HepG2 (cell line): ENCODE measurements around the gene DNAJB2. TPM values are rescaled to one million over a fixed set of nuclear protein-coding genes. Genes with fewer than 3 reads are reported as not detected.

ENCODE experiments used
- HNRNPUL1 ChIP-seq: fragments of 200-400 bp; formaldehyde crosslinking; IDR thresholded peaks from 2 replicates; pipeline ENCODE4 v1.6.1; 2017; ENCODE audit warnings: low read depth, mild to moderate bottlenecking, low read length, moderate library complexity
- IKZF1 ChIP-seq: fragments of 450-650 bp; IDR thresholded peaks from 2 replicates; pipeline ENCODE4 v1.7.1; 2016
- KAT8 ChIP-seq: IDR thresholded peaks from 2 replicates; pipeline ENCODE4 v1.6.1; 2016; ENCODE audit warnings: missing genetic modification reagents, missing compliant biosample characterization
- KDM3A ChIP-seq: IDR thresholded peaks from 2 replicates; pipeline ENCODE4 v1.6.1; 2018; ENCODE audit warnings: low read depth, missing compliant biosample characterization
- KDM5B ChIP-seq: sonication (generic); formaldehyde crosslinking; IDR thresholded peaks from 2 replicates; pipeline ENCODE4 v1.4.0; 2020; ENCODE audit warnings: missing genetic modification reagents, mild to moderate bottlenecking, borderline replicate concordance
- NR2F6 ChIP-seq, 2 experiments: IDR thresholded peaks; 2 replicates each; pipeline ENCODE4 v1.6.1; 2016; ENCODE audit warnings: antibody characterized with exemption in 1 of 2, mild to moderate bottlenecking in 1 of 2
- SALL2 ChIP-seq: sonication (generic); formaldehyde crosslinking; IDR thresholded peaks from 2 replicates; pipeline ENCODE4 v1.8.1; 2023; ENCODE audit warnings: mild to moderate bottlenecking, missing genetic modification reagents, inconsistent platforms
- SNAPC5 ChIP-seq: sonication (generic); formaldehyde crosslinking; IDR thresholded peaks from 2 replicates; pipeline ENCODE4 v1.8.1; 2023; ENCODE audit warnings: mild to moderate bottlenecking, missing genetic modification reagents, borderline replicate concordance
- SPEN ChIP-seq: sonication (generic); formaldehyde crosslinking; IDR thresholded peaks from 2 replicates; pipeline ENCODE4 v1.5.1; 2020; ENCODE audit warnings: low read depth, mild to moderate bottlenecking, missing genetic modification reagents
- YEATS2 ChIP-seq: sonication (generic); formaldehyde crosslinking; IDR thresholded peaks from 2 replicates; pipeline ENCODE4 v1.4.0; 2020; ENCODE audit warnings: missing genetic modification reagents, borderline replicate concordance
- ZHX2 ChIP-seq, 2 experiments: sonication (generic) in 1 of 2; formaldehyde crosslinking in 1 of 2; IDR thresholded peaks; 2 replicates each; pipeline versions ENCODE4 v1.6.1 to v1.9.0; 2014 to 2022; ENCODE audit warnings: antibody characterized with exemption in 1 of 2, borderline replicate concordance in 1 of 2, inconsistent platforms in 1 of 2, low read depth in 1 of 2, missing genetic modification reagents in 1 of 2
- ZNF160 ChIP-seq: sonication (generic); formaldehyde crosslinking; IDR thresholded peaks from 2 replicates; pipeline ENCODE4 v1.8.0; 2022; ENCODE audit warnings: mild to moderate bottlenecking, inconsistent platforms, missing genetic modification reagents
- ZNF282 ChIP-seq: fragments of 450-650 bp; IDR thresholded peaks from 2 replicates; pipeline ENCODE4 v1.6.1; 2018; ENCODE audit not compliant: partially characterized antibody
- ZNF550 ChIP-seq: sonication (generic); formaldehyde crosslinking; IDR thresholded peaks from 2 replicates; pipeline ENCODE4 v1.4.0; 2020; ENCODE audit warnings: mild to moderate bottlenecking, missing genetic modification reagents, borderline replicate concordance
- ZNF646 ChIP-seq: sonication (generic); formaldehyde crosslinking; IDR thresholded peaks from 2 replicates; pipeline ENCODE4 v1.9.0; 2021; ENCODE audit warnings: mild to moderate bottlenecking, missing genetic modification reagents
- polyA plus RNA-seq, 8 experiments: library from polyadenylated mRNA; depleted of rRNA in 3 of 8; stranded (reverse) in 7 of 8; unstranded in 1 of 8; fragments of >200 nt; fragmentation: Illumina TruSeq in 4 of 8; extraction: Trizol in 4 of 8; gene quantifications; 2 replicates each; pipeline versions ENCODE4 v1.2.1 to v1.2.3, GENCODE V29; 2011 to 2016; ENCODE audit warnings: low read depth in 4 of 8, missing spikeins in 1 of 8, mixed read lengths in 1 of 8; ENCODE audit not compliant: insufficient read depth in 1 of 8
- total RNA-seq, 5 experiments: library from RNA; depleted of rRNA; stranded (reverse); fragments of >200 nt; fragmentation: Illumina TruSeq; extraction: Trizol; gene quantifications; 2 replicates each; pipeline ENCODE4 v1.2.3, GENCODE V29; 2016; ENCODE audit warnings: low read depth in 1 of 5

Gene DNAJB2
- total and polyA plus RNA-seq, 2 of the 13 experiments (the other 11 are each of a cell fraction or from before 2014, with no cell fraction given), result 21.3 to 31.1 TPM

DNA sequence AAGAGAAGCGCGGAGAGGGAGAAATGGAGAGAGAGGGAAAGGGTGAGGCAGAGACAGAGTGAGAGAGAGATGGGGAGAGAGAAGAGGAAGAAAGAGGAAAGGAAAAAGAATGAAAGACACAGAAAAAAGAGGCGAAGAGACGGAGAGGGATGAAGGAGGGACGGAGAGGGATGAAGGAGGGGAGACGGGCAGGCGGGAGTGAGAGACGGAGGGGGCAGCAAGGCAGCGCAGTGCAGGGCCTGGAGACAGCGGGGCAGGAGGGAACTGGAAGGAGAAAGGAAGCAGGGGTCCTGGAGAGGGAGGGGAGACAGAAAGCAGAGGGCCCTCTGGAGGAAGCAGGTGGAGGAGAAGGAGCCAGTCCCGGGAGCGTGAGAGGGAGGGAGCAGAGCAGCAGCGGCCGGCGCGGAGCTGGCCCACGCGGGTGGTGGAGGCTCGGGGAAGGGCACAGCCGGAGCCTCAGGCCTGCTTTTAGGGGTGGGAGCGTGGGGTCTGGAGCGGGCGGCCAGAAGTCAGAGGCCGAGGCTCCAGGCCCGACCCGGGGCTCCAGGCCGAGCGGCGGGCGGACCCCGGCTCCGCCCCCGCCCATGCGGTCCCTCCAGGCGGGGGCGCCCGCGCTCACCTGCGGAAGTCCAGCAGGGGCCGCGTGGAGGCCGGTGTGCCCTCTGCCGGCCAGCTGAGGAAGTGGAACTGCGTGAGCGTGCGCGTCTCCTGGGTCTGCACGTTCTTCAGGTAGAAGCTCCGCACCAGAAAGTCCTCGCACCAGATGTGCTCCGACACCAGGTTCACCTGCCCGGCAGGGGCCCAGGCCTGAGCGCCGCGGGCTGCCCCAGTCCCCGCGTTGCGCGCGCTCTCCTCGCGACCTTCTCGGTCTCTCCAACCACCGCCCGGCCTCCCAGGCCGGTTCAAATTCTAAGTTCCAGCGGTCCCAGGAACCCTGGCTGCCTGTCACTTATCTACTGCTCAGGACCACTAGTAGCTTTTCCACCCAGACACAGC lies 15.5 kb downstream of the DNAJB2 start (continued):
- TF ChIP-seq ZHX2 (IDR thresholded peaks at IDR 0.05; ENCODE audit: low read depth) (no peak), ZHX2 (CRISPR knock-in tag; IDR thresholded peaks at IDR 0.05; ENCODE audit: borderline replicate concordance) (no peak), SALL2 (CRISPR knock-in tag) (peak; percentile 81), HNRNPUL1 (no peak), YEATS2 (CRISPR knock-in tag) (peak; percentile 81), KDM3A (no peak; the same call in 1 of the 2 replicates), SPEN (CRISPR knock-in tag) (peak; percentile 94), ZNF550 (CRISPR knock-in tag) (no peak), SNAPC5 (CRISPR knock-in tag) (0 out of 2 replicates have a peak, but pooled peaks have one; percentile 39), NR2F6 (IDR thresholded peaks at IDR 0.05) (no peak), NR2F6 (CRISPR knock-in tag; IDR thresholded peaks at IDR 0.05) (peak; percentile 64; the same call in 1 of the 2 replicates), ZNF160 (CRISPR knock-in tag) (peak; percentile 67; the same call in 1 of the 2 replicates), KAT8 (CRISPR knock-in tag) (peak; percentile 83), IKZF1 (no peak), ZNF282 (no peak), ZNF646 (CRISPR knock-in tag) (no peak), KDM5B (peak; percentile 85; the same call in 1 of the 2 replicates)
